GM15510 (cell line): Measurements from ENCODE around the gene TIRAP.

Experiments
- POLR2A ChIP-seq: IDR thresholded peaks from 3 replicates; pipeline ENCODE4 v1.6.1; 2011; ENCODE audit warnings: borderline replicate concordance; ENCODE audit not compliant: insufficient read length; ENCODE audit errors: extremely low read depth

Gene TIRAP

GRCh38 chr11:126343051-126343450 is 60.2 kb downstream of the TIRAP start:
- no peak for TF ChIP-seq POLR2A
